Cardiac muscle cell (in vitro differentiated cells and primary cell): Measurements from ENCODE around the gene LSM14B. TPM values are rescaled to one million over a fixed set of nuclear protein-coding genes. Genes with fewer than 3 reads are reported as not detected.
A peak's percentile ranks its signal among the peaks of the same experiment; 100 is the strongest.

Source experiments
- DNase-seq, 2 donors: peaks; one replicate each; pipeline versions ENCODE4 v3.0.0 to v3.0.0-alpha.2; 2010 to 2017; ENCODE audit warnings: low read depth in 1 of 2, low spot score in 1 of 2
- H3K27ac ChIP-seq: fragments of 200-600 bp; sonication (generic); 2 replicates; pipeline ENCODE4 v1.5.1; 2016
- H3K27me3 ChIP-seq: fragments of 200-600 bp; sonication (generic); 2 replicates; pipeline ENCODE4 v1.6.0; 2016; ENCODE audit warnings: control low read depth
- H3K36me3 ChIP-seq: fragments of 200-600 bp; sonication (generic); 2 replicates; pipeline ENCODE4 v1.5.1; 2016; ENCODE audit warnings: control low read depth
- H3K4me1 ChIP-seq: fragments of 200-600 bp; sonication (generic); 2 replicates; pipeline ENCODE4 v1.8.1; 2017; ENCODE audit warnings: low read depth, mild to moderate bottlenecking, mixed run types
- H3K4me3 ChIP-seq: fragments of 200-600 bp; sonication (generic); 2 replicates; pipeline ENCODE4 v1.5.1; 2016; ENCODE audit warnings: mild to moderate bottlenecking
- H3K9me3 ChIP-seq: fragments of 200-600 bp; sonication (generic); 2 replicates; pipeline ENCODE4 v1.5.1; 2017; ENCODE audit warnings: low read depth, mild to moderate bottlenecking, control low read depth
- polyA plus RNA-seq: library from polyadenylated mRNA; unstranded; fragments of >200 nt; fragmentation: Nextera tagmentation; extraction: Ambion mirVana; gene quantifications from 2 replicates; pipeline ENCODE4 v1.2.1, GENCODE V29; 2016
- total RNA-seq: library from RNA; depleted of rRNA; stranded (reverse); fragments of >200 nt; gene quantifications from 2 replicates; pipeline ENCODE4 v1.2.3, GENCODE V29; 2016
- TF ChIP-seq, protein P1 (sequence below): IDR thresholded peaks from 2 replicates; pipeline ENCODE4 v1.5.1; 2012; ENCODE audit warnings: low read depth, mild to moderate bottlenecking, low read length

LSM14B gene
- total and polyA plus RNA-seq, 2 experiments from 2014 or later: 6.5 to 71.8 TPM

DNA sequence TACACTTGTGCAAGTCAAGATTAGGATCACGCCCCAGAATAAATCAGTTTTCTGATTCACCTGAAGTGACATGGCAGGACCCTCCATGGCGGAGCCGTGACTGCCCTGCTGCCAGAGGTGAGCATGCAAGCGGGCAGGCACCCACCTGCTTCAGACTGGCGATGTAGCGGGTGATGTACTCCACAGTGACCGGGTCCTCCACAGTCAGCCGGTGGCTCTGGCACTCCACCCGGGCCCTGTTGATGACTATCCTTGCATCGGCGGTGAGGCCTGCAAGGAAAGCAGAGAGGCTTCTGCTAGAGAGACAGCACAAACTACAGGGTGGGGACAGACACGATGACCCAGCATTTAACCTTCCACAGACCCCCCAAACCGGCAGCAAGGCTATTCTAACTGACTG, 17.4 kb downstream of the LSM14B start:
- peaks cover 54% of the 10 kb centered on the region for H3K36me3 ChIP-seq
- TF ChIP-seq, protein P1, sequence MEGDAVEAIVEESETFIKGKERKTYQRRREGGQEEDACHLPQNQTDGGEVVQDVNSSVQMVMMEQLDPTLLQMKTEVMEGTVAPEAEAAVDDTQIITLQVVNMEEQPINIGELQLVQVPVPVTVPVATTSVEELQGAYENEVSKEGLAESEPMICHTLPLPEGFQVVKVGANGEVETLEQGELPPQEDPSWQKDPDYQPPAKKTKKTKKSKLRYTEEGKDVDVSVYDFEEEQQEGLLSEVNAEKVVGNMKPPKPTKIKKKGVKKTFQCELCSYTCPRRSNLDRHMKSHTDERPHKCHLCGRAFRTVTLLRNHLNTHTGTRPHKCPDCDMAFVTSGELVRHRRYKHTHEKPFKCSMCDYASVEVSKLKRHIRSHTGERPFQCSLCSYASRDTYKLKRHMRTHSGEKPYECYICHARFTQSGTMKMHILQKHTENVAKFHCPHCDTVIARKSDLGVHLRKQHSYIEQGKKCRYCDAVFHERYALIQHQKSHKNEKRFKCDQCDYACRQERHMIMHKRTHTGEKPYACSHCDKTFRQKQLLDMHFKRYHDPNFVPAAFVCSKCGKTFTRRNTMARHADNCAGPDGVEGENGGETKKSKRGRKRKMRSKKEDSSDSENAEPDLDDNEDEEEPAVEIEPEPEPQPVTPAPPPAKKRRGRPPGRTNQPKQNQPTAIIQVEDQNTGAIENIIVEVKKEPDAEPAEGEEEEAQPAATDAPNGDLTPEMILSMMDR: no peak
- no peaks in the 10 kb centered on the region for H3K27me3 ChIP-seq
- H3K9me3 ChIP-seq: no peaks in the 10 kb centered on the region
- DNase-seq: no peak
- no peak overlapping the region for H3K4me3 ChIP-seq
- peak overlapping the region; percentile 35 for H3K27ac ChIP-seq
- H3K4me1 ChIP-seq: peaks cover 7% of the 10 kb centered on the region

DNA sequence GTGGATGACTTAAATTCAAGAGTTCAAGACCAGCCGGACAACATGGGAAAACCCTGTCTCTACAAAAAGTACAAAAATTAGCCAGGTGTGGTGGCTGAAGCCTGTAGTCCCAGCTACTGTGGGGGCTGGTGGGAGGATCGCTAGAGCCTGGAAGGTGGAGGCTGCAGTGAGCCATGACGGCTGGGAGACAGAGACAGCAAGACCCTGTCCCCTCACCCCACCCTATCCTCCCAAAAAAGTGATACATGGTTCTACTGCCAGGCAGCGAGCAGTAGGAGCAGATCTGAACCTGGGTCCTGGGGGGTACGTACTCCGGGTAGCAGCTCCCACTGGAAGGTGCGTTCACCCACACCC, 18.7 kb downstream of the LSM14B start:
- TF ChIP-seq, protein P1: no peak
- H3K4me1 ChIP-seq: peaks cover 15% of the 10 kb centered on the region
- no peak for DNase-seq
- H3K27ac ChIP-seq: peak overlapping the region; percentile 100
- no peaks in the 10 kb centered on the region for H3K27me3 ChIP-seq
- H3K9me3 ChIP-seq: no peaks in the 10 kb centered on the region
- H3K36me3 ChIP-seq: peaks cover 41% of the 10 kb centered on the region
- H3K4me3 ChIP-seq: no peak overlapping the region

DNA sequence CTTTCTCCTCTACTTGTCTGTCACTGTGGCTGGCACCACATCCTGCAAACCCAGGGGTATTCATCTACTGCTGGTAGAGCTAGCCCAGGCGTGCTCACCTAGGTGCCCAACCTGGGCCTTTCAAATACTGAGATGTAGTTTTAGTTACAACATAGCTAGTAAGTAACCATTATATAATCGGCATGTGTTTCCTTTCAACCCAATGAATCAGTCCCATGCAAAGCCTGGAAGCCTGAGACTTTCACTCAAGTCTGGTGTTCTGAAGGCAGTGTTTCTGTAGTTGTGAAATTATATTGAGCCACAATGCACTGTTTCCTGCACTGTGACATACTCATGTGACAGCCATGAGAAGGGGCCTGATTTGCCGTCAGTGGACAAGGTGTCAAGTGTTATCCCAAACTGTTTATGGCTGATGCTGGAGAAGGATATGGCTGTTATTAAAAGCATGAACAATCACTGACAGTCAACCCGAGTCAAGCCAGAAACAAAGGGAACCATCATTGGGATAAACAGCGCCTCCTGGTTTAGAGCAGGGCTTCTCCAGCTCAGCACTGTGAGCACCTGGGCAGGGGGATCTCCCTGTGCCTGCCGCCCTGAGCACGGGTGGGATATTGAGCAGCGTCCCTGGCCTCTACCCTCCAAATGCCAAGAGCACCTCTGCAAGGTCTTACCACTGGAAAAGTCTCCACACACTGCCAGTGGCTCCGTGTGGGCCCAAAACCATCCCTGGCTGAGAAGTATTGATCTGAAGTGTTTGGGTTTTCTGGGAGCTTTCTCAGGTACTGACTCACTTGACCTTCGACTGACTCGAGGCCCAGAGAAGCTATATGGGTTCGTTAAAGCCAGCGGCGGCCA, 19.3 kb downstream of the LSM14B start:
- H3K27ac ChIP-seq: peak overlapping the region; percentile 100
- peak overlapping the region; percentile 85 for H3K4me3 ChIP-seq
- H3K36me3 ChIP-seq: peaks cover 35% of the 10 kb centered on the region
- no peaks in the 10 kb centered on the region for H3K27me3 ChIP-seq
- H3K4me1 ChIP-seq: peaks cover 15% of the 10 kb centered on the region
- no peaks in the 10 kb centered on the region for H3K9me3 ChIP-seq
- DNase-seq: peak; percentile 34 to 43
- TF ChIP-seq, protein P1: peak; percentile 43

DNA sequence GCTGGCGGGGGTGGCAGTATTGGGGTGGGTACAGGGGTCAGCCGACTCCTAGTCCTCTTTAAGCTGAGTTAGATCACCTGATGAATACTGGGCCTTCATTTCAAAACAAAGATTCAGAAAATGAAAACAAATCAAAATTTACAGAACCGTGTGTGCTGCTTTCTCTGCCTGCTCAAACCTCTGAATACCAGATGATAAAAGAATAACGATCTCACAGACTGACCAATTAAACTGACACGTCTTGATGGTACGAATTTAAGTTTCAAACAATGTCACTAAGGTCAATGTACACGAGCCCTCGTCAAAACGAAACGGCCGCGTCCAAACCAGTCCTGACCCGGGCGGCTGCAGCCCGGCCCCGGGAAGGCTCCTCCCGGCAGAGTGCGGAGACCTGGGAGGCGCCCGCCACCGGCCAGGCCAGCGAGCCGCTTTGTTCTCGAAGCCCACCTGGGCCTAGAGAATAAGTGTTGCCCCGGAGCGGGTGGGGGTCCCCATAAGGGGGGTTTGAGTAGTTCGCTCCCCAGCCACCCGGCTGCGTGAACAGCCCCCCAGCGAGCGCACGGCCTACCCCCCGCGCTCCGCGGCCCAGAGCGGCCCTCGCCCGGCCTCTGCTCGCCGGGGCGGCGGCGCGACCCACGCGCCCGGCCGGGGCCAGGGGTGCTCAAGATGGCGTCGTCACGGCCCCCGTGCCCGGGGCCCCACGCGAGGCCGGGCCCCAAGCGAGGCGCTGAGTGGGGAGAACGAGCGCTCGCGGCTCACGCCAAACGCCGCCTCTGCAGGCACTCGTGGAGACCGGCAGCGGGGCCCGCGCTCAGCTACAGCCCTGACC, 20.2 kb downstream of the LSM14B start:
- Histone ChIP-seq H3K27ac (peak overlapping the region; percentile 100), H3K4me3 (peak overlapping the region; percentile 85), H3K36me3 (peaks cover 30% of the 10 kb centered on the region), H3K9me3 (no peaks in the 10 kb centered on the region), H3K27me3 (no peaks in the 10 kb centered on the region), H3K4me1 (peaks cover 15% of the 10 kb centered on the region)
- DNase-seq: peak in 1 of 2 donors; percentile 35
- TF ChIP-seq, protein P1: no peak

DNA sequence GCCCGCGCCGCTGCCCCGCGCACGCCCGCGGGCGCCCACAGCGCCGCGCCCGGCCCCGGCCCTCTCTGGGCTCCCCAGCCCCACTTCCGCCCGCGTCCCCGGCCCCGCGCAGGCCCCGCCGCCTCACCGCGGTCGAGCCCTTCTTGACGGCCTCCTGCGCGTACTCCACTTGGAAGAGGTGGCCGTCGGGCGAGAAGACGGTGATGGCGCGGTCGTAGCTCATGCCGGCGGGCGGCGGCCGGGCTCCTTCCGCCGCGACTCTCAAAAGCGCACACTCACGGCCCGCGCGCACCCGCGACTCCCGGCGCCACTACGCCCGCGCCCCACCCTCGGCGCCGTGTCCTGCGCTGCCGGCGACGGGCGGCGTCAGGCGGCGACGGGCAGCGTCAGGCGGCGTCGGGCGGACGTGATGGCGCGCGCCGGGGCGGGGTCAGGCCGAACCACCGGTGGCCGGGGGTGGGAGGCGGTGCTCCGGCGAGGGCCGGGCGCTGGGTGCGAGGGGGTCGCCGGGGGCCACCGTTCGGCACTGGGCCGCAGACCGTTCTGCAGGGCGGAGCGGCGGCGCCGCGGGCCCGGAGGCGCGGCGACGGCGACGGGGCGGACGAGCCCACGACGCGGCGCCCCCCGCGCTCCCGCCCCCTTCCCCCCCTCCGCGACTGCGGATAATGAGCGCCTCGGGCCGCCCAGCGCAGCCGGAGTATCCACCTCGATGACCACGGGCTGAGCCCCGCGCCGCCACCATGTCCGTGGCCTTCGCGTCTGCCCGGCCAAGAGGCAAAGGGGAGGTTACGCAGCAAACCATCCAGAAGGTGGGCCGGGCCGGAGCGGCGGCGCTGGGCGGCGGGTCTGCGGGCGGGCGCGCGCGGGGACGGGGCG, 21.0 kb downstream of the LSM14B start, which contains the start of the genes PSMA7 and SS18L1:
Gene PSMA7 (minus strand): TSS at position 314 of the 876 bp plus-strand sequence. CDS start 91 bp downstream, at position 223.
Gene SS18L1 (plus strand): TSS at position 689 of the 876 bp plus-strand sequence. CDS start 52 bp downstream, at position 741.
- peak within 1 kb of the TSS; percentile 85 for H3K4me3 ChIP-seq
- no peaks in the 10 kb centered on the region for H3K27me3 ChIP-seq
- DNase-seq: peak; percentile 93 to 94
- TF ChIP-seq, protein P1: no peak
- H3K9me3 ChIP-seq: no peaks in the 10 kb centered on the region
- peaks cover 22% of the 10 kb centered on the region for H3K36me3 ChIP-seq
- H3K4me1 ChIP-seq: peaks cover 15% of the 10 kb centered on the region
- H3K27ac ChIP-seq: peak within 1 kb of the TSS; percentile 100
